GM20000 (cell line): ENCODE results near the gene MICALL2.
"Not testable (repeated sequence)": the region's sequence is repeated elsewhere in the genome, so short reads cannot be mapped to it uniquely, and the experiment has no call there.

Experiments used
- DNase-seq: peaks from one replicate; pipeline ENCODE4 v3.0.0; 2012; ENCODE audit warnings: low spot score
- TF ChIP-seq, protein P1 (sequence below): IDR thresholded peaks from 2 replicates; pipeline ENCODE4 v1.5.1; 2012; ENCODE audit warnings: mild to moderate bottlenecking, control low read depth; ENCODE audit errors: extremely low read depth, missing control alignments

The MICALL2 gene

GRCh38 chr7:1446620-1447032 is 12.6 kb downstream of the MICALL2 start:
- no peak for DNase-seq
- TF ChIP-seq, protein P1, sequence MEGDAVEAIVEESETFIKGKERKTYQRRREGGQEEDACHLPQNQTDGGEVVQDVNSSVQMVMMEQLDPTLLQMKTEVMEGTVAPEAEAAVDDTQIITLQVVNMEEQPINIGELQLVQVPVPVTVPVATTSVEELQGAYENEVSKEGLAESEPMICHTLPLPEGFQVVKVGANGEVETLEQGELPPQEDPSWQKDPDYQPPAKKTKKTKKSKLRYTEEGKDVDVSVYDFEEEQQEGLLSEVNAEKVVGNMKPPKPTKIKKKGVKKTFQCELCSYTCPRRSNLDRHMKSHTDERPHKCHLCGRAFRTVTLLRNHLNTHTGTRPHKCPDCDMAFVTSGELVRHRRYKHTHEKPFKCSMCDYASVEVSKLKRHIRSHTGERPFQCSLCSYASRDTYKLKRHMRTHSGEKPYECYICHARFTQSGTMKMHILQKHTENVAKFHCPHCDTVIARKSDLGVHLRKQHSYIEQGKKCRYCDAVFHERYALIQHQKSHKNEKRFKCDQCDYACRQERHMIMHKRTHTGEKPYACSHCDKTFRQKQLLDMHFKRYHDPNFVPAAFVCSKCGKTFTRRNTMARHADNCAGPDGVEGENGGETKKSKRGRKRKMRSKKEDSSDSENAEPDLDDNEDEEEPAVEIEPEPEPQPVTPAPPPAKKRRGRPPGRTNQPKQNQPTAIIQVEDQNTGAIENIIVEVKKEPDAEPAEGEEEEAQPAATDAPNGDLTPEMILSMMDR: no peak

DNA sequence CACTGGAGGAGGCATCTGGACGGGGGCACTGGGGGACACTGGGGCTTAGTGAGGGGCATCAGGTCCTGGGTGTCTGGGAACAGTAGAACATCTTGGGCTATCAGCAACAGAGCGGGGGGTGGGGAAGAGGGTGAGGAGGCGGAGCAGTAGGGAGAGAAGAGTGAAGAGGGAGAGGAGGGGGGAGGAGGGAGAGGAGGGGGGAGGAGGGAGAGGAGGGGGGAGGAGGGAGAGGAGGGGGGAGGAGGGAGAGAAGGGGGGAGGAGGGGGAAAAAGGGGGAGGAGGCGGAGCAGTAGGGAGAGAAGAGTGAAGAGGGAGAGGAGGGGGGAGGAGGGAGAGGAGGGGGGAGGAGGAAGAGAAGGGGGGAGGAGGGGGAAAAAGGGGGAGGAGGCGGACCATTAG is 13.2 kb downstream of the MICALL2 start:
- DNase-seq: not testable (repeated sequence)

DNA sequence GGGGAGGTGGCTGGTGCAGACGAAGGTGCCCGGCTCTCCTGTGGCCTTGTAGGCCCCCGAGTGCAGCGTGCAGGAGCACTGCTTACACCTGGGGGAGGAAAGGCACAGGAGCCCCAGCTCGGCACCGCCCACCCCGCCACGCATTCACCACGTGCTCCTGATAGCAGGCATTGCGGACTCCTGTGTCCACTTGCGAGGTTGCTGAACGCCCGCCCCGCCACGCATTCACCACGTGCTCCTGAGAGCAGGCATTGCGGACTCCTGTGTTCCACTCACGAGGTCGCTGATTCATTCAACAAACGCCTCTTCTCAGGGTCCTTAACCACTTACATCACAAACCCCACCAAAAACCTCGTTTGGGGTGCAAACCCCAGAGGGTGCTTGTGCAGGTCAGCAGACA is 13.9 kb downstream of the MICALL2 start:
- TF ChIP-seq, protein P1: no peak
- no peak for DNase-seq

DNA sequence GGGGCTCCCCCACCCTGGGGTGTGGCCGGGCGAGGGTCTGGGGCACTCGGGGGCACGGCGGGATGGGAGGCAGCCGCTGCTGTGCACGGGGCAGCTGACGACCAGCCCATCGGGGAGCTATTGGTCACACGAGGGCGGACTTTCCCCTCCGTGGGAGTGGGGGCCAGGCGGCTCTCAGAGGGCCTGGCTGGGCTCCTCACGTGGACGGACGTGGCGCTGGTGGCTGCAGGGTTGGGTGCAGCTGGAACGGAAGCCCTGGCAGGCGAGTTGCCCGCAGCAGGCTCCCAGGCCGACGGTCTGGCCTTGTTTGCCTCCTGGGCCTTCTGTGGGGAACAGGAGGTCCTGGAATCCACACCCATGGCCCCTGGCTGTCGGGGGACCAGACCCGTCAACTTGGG is 14.3 kb downstream of the MICALL2 start:
- TF ChIP-seq, protein P1: no peak
- no peak for DNase-seq

DNA sequence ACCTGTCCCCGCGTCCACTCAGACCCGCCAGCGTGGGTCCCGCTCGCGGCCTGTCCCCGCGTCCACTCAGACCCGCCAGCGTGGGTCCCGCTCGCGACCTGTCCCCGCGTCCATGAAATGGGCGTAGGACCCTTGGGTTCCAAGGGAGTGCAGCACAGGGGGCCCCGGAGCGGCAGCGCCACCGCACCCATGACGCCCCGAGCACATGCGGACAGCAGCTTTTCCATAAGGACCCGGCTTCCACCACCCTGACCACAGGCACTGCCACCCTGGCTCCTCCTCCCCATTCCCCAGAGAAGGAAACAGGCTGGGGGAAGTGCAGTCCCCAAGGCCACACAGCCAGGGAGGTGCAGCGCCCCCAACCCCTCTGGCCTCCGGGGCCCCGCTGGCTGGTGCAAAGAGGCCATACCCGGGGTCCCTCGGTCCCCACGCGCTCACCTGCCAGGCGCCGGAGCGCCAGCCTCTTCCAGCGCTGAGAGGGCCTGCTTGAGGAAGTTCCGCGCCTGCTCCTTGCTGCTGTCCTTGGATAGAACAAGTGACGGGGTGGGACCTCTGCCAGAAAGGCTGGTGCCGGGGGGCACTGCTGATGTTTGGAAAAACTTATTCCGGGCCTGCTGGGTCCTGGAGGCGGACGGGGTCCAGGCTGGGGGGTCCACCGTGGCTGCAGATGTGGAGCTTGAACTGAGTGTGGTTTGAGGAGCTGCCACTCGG is 14.9 kb downstream of the MICALL2 start:
- DNase-seq: no peak
- TF ChIP-seq, protein P1: no peak

- DNase-seq: not testable (repeated sequence)
Observed at GRCh38 chr7:1443587-1444200, 15.6 kb downstream of the MICALL2 start.

GRCh38 chr7:1442355-1443124 is 16.7 kb downstream of the MICALL2 start:
- no peak for DNase-seq
- TF ChIP-seq, protein P1: no peak

DNA sequence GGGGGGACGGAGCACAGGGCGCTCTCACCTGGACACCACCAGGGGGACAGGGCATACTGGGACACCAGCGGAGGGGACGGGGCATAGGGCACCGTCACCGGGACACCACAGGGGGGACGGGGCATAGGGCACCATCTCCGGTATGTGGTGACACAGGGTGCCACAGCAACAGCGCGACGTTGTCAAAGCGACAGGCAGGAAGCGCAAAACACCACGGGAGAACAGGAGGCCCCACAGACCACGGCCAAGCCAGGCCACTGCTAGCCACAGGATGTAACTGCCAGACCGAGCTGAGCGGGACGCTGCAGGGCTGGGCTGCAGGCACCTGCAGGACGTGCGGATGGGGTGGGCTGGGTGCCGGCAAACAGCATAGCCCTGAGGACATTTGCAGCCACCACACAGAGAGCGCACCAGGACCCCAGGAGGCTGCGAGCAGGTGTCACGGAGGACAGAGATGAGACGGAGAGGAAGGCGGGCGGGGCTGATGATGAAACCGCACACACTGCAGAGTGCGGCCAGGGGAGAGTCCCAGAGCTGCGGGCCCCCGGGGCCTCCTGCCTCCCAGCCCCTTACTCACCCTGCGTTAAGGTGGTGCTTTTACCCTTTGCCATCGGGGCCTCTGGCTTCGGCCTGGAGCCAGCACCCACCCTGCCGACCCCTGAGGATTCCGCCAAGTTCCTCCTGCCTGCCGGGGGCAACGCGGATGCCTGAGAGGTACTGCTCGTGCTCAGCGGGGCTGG is 17.5 kb downstream of the MICALL2 start:
- no peak for DNase-seq

More for the DNA sequence above, 17.5 kb downstream of the MICALL2 start:
- TF ChIP-seq, protein P1: no peak
